Prostate gland (tissue), 2 donors: Measurements from ENCODE around the gene ARHGEF17. TPM values are rescaled to one million over a fixed set of nuclear protein-coding genes. Genes with fewer than 3 reads are reported as not detected.

Experiments
- DNase-seq: peaks from one replicate; pipeline ENCODE4 v3.0.0-alpha.2; 2019; ENCODE audit warnings: low spot score
- H3K27ac ChIP-seq, 2 donors: fragments of 200-600 bp; sonication (generic); 2 replicates each; pipeline ENCODE4 v1.5.1; 2017 to 2019
- H3K27me3 ChIP-seq: fragments of 200-600 bp; sonication (generic); replicated peaks from 2 replicates; pipeline ENCODE4 v1.5.1; 2019; ENCODE audit not compliant: insufficient read depth
- H3K36me3 ChIP-seq, 2 donors: fragments of 200-600 bp; sonication (generic); 1 replicate in 1 of 2; 2 replicates in 1 of 2; pipeline versions ENCODE4 v1.5.1 to v1.8.1; 2017 to 2019
- H3K4me1 ChIP-seq: fragments of 200-600 bp; sonication (generic); replicated peaks from 2 replicates; pipeline ENCODE4 v1.5.1; 2019
- H3K4me3 ChIP-seq, 2 donors: fragments of 200-600 bp; sonication (generic); 2 replicates each; pipeline ENCODE4 v1.5.1; 2017 to 2019
- H3K9me3 ChIP-seq: fragments of 200-600 bp; sonication (generic); 2 replicates; pipeline ENCODE4 v1.5.1; 2017
- POLR2A ChIP-seq: fragments of 450-650 bp; IDR thresholded peaks from one replicate; pipeline ENCODE4 v1.6.1; 2016; ENCODE audit warnings: antibody characterized with exemption, mild to moderate bottlenecking
- POLR2AphosphoS5 ChIP-seq: sonication (generic); formaldehyde crosslinking; IDR thresholded peaks from one replicate; pipeline ENCODE4 v1.6.1; 2017; ENCODE audit warnings: antibody characterized with exemption
- WGBS: methylation state at CpG from one replicate; pipeline ENCODE4 v1.1.5; 2018; 5-methylcytosine and 5-hydroxymethylcytosine counted together
- intact Hi-C: fragments of 100-400 bp; cut with DNase I; formaldehyde crosslinking; loops from one replicate; pipeline ENCODE4 v1.14.2; 2022
- total RNA-seq, 2 donors: library from RNA; depleted of rRNA; stranded (reverse); fragments of >200 nt; gene quantifications; one replicate each; pipeline ENCODE4 v1.1.0, GENCODE V29; 2016
- TF ChIP-seq, protein P1 (sequence below), 4 experiments: fragments of 200-600 bp in 2 of 4; fragments of 450-650 bp in 2 of 4; sonication (generic) in 2 of 4; IDR thresholded peaks; 1 replicate in 3 of 4; 2 replicates in 1 of 4; pipeline ENCODE4 v1.5.1; 2016 to 2019; ENCODE audit warnings: antibody characterized with exemption in 4 of 4, mild to moderate bottlenecking in 2 of 4, moderate library complexity in 2 of 4

Gene ARHGEF17
- total RNA-seq, 2 donors from 2014 or later, result 34.0 to 66.9 TPM

GRCh38 chr11:73263640-73264039 is 44.4 kb upstream of the ARHGEF17 start:
- Histone ChIP-seq H3K9me3 (no peaks in the 10 kb centered on the region), H3K36me3 (no peaks in the 10 kb centered on the region), H3K4me1 (peaks cover 2% of the 10 kb centered on the region), H3K4me3 (no peak overlapping the region), H3K27ac (no peak overlapping the region), H3K27me3 (no peaks in the 10 kb centered on the region)
- TF ChIP-seq POLR2A (no peak), POLR2AphosphoS5 (no peak)
- TF ChIP-seq, protein P1, sequence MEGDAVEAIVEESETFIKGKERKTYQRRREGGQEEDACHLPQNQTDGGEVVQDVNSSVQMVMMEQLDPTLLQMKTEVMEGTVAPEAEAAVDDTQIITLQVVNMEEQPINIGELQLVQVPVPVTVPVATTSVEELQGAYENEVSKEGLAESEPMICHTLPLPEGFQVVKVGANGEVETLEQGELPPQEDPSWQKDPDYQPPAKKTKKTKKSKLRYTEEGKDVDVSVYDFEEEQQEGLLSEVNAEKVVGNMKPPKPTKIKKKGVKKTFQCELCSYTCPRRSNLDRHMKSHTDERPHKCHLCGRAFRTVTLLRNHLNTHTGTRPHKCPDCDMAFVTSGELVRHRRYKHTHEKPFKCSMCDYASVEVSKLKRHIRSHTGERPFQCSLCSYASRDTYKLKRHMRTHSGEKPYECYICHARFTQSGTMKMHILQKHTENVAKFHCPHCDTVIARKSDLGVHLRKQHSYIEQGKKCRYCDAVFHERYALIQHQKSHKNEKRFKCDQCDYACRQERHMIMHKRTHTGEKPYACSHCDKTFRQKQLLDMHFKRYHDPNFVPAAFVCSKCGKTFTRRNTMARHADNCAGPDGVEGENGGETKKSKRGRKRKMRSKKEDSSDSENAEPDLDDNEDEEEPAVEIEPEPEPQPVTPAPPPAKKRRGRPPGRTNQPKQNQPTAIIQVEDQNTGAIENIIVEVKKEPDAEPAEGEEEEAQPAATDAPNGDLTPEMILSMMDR (IDR thresholded peaks at IDR 0.05), result no peak
- WGBS, result 90% methylated on average over 2 of the region's 2 CpGs
- intact Hi-C loops, result no loop called here
- DNase-seq, result no peak

DNA sequence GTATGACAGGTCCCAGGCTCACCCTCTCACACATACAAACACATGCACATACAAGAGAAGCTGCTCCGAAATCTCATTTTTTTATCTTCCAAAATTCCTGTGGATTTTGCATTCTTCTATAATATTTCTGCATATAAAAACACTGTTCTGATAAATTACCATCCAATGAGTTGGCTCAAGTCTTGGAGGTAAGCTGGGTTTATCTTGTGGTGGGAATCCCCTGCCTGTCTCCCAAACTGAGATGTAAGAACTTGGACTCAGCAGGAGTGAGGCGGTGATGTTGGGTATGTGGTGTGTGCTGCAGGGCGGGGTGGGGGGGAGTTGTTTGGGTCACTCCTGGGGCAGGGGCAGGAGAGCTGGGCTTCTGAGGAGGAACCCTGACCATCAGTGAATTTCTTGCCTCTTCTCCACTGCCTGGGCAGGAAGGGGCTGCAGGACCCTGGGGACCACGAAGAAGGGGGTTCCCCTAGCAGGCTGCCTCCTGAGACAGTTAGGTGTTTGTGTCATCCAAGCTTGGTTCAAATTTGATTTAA is 42.7 kb upstream of the ARHGEF17 start:
- intact Hi-C loops, result no loop called here
- Histone ChIP-seq H3K36me3 (no peaks in the 10 kb centered on the region), H3K27me3 (no peaks in the 10 kb centered on the region), H3K4me3 (no peak overlapping the region), H3K4me1 (peaks cover 2% of the 10 kb centered on the region), H3K9me3 (no peaks in the 10 kb centered on the region), H3K27ac (no peak overlapping the region)
- 95% methylated on average over 4 of the region's 4 CpGs for WGBS
- no peak for DNase-seq
- TF ChIP-seq, protein P1 (IDR thresholded peaks at IDR 0.05), result no peak
- TF ChIP-seq POLR2A (no peak), POLR2AphosphoS5 (no peak)

GRCh38 chr11:73265853-73266645 is 42.0 kb upstream of the ARHGEF17 start:
- Histone ChIP-seq H3K36me3 (no peaks in the 10 kb centered on the region), H3K27ac (no peak overlapping the region), H3K4me3 (no peak overlapping the region), H3K9me3 (no peaks in the 10 kb centered on the region), H3K27me3 (no peaks in the 10 kb centered on the region), H3K4me1 (peaks cover 2% of the 10 kb centered on the region)
- 82% methylated on average over 3 of the region's 3 CpGs for WGBS
- DNase-seq, result no peak
- TF ChIP-seq POLR2A (no peak), POLR2AphosphoS5 (no peak)
- TF ChIP-seq, protein P1 (IDR thresholded peaks at IDR 0.05), result no peak
- intact Hi-C loops, result no loop called here

DNA sequence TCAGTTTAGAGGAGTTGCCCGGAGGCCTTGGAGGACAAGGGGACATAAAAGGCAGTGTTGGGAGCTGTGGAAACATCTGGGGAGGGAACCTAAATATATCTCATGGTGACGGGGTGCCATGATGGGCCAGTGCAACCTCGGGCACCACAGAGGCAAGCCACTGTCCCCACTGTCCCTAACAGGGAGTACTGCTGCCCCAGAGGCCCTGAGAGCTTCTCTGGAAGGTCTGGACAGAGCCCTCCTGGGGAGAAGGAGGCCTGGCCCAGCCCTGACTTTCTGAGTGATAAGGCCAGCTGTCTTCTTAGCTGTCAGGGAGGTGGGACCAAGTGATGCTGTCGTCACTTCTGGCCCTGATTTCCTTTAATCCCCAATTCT is 41.4 kb upstream of the ARHGEF17 start:
- 91% methylated on average over 4 of the region's 4 CpGs for WGBS
- no peaks in the 10 kb centered on the region for H3K36me3 ChIP-seq
- peaks cover 2% of the 10 kb centered on the region for H3K4me1 ChIP-seq
- no peaks in the 10 kb centered on the region for H3K27me3 ChIP-seq
- TF ChIP-seq, protein P1 (IDR thresholded peaks at IDR 0.05), result no peak
- no peak for TF ChIP-seq POLR2A
- no peak for TF ChIP-seq POLR2AphosphoS5
- DNase-seq, result no peak
- H3K4me3 ChIP-seq, result no peak overlapping the region
- no peaks in the 10 kb centered on the region for H3K9me3 ChIP-seq
- no peak overlapping the region for H3K27ac ChIP-seq
- intact Hi-C loops, result no loop called here
